Ascending aorta (tissue), 2 donors: Measurements from ENCODE around the gene COLQ. TPM values are rescaled to one million over a fixed set of nuclear protein-coding genes. Genes with fewer than 3 reads are reported as not detected.

Experiments used
- DNase-seq, 2 donors: peaks; one replicate each; pipeline ENCODE4 v3.0.0-alpha.2; 2019; ENCODE audit warnings: low spot score in 2 of 2
- H3K27ac ChIP-seq, 2 donors: fragments of 200-600 bp; sonication (generic); one replicate each; pipeline ENCODE4 v1.5.1; 2016 to 2017; ENCODE audit warnings: mild to moderate bottlenecking in 1 of 2
- H3K27me3 ChIP-seq: fragments of 200-600 bp; sonication (generic); one replicate; pipeline ENCODE4 v1.5.1; 2017
- H3K36me3 ChIP-seq, 2 donors: fragments of 200-600 bp; sonication (generic); one replicate each; pipeline ENCODE4 v1.5.1; 2016
- H3K4me1 ChIP-seq, 2 donors: fragments of 200-600 bp; sonication (generic); one replicate each; pipeline ENCODE4 v1.5.1; 2016 to 2017; ENCODE audit warnings: mild to moderate bottlenecking in 1 of 2
- H3K4me3 ChIP-seq, 2 donors: fragments of 200-600 bp; sonication (generic); one replicate each; pipeline ENCODE4 v1.5.1; 2016 to 2017; ENCODE audit warnings: mild to moderate bottlenecking in 1 of 2
- H3K9me3 ChIP-seq, 2 donors: fragments of 200-600 bp; sonication (generic); one replicate each; pipeline ENCODE4 v1.5.1; 2016
- CTCF ChIP-seq, 3 experiments: fragments of 200-600 bp in 2 of 3; fragments of 450-650 bp in 1 of 3; sonication (generic) in 2 of 3; IDR thresholded peaks; one replicate each; pipeline ENCODE4 v1.5.1; 2016 to 2019; ENCODE audit warnings: antibody characterized with exemption in 3 of 3, mild to moderate bottlenecking in 1 of 3, moderate library complexity in 1 of 3
- intact Hi-C: fragments of 100-400 bp; cut with DNase I; formaldehyde crosslinking; loops from one replicate; pipeline ENCODE4 v1.15.1; 2023
- total RNA-seq: library from RNA; depleted of rRNA; stranded (reverse); fragments of >200 nt; gene quantifications from one replicate; pipeline ENCODE4 v1.1.0, GENCODE V29; 2016

The COLQ gene
- total RNA-seq, 1 donor from 2014 or later: 4.6 TPM

- Histone ChIP-seq H3K4me1 (no peaks in the 10 kb centered on the region), H3K27me3 (no peaks in the 10 kb centered on the region), H3K9me3 (no peaks in the 10 kb centered on the region), H3K36me3 (no peaks in the 10 kb centered on the region), H3K4me3 (no peak overlapping the region), H3K27ac (no peak overlapping the region)
- no peak for DNase-seq
- intact Hi-C loops: no loop called here
- no peak for TF ChIP-seq CTCF (IDR thresholded peaks at IDR 0.05)
These were observed 23.5 kb downstream of the COLQ start for GRCh38 chr3:15497964-15498363.

GRCh38 chr3:15496341-15496664 lies 25.2 kb downstream of the COLQ start:
- no peaks in the 10 kb centered on the region for H3K4me1 ChIP-seq
- no peak overlapping the region for H3K4me3 ChIP-seq
- H3K36me3 ChIP-seq: no peaks in the 10 kb centered on the region
- H3K27ac ChIP-seq: no peak overlapping the region
- no peaks in the 10 kb centered on the region for H3K9me3 ChIP-seq
- DNase-seq: no peak
- no peaks in the 10 kb centered on the region for H3K27me3 ChIP-seq
- intact Hi-C loops: no loop called here
- TF ChIP-seq CTCF (IDR thresholded peaks at IDR 0.05): no peak

GRCh38 chr3:15495461-15496340 lies 25.8 kb downstream of the COLQ start:
- no peak for TF ChIP-seq CTCF (IDR thresholded peaks at IDR 0.05)
- H3K36me3 ChIP-seq: no peaks in the 10 kb centered on the region
- H3K4me1 ChIP-seq: no peaks in the 10 kb centered on the region
- H3K9me3 ChIP-seq: no peaks in the 10 kb centered on the region
- no peak for DNase-seq
- intact Hi-C loops: no loop called here
- H3K27ac ChIP-seq: no peak overlapping the region
- no peaks in the 10 kb centered on the region for H3K27me3 ChIP-seq
- H3K4me3 ChIP-seq: no peak overlapping the region

GRCh38 chr3:15493436-15493835 lies 28.1 kb downstream of the COLQ start:
- DNase-seq: no peak
- H3K4me3 ChIP-seq: no peak overlapping the region
- no peak for TF ChIP-seq CTCF (IDR thresholded peaks at IDR 0.05)
- intact Hi-C loops: no loop called here
- no peaks in the 10 kb centered on the region for H3K36me3 ChIP-seq
- H3K4me1 ChIP-seq: no peaks in the 10 kb centered on the region
- no peak overlapping the region for H3K27ac ChIP-seq
- no peaks in the 10 kb centered on the region for H3K9me3 ChIP-seq
- no peaks in the 10 kb centered on the region for H3K27me3 ChIP-seq

GRCh38 chr3:15492847-15493360 lies 28.6 kb downstream of the COLQ start:
- Histone ChIP-seq H3K36me3 (peaks cover 0 to 4% of the 10 kb centered on the region in 2 donors), H3K27ac (no peak overlapping the region), H3K27me3 (no peaks in the 10 kb centered on the region), H3K4me3 (no peak overlapping the region), H3K9me3 (no peaks in the 10 kb centered on the region), H3K4me1 (no peaks in the 10 kb centered on the region)
- TF ChIP-seq CTCF (IDR thresholded peaks at IDR 0.05): no peak
- DNase-seq: no peak
- intact Hi-C loops: no loop called here
